ENCODE measurements around the gene ZNF496.

Gene ZNF496

Small RNA genes lying within 50 kb of the gene (small RNA-seq; reads per million reads assigned to genes)
- 0 reads per million in 2 experiments for gene RF00019
